ENCODE measurements around the gene CGNL1.

Gene CGNL1

GRCh38 chr15:57496946-57497869, 120.9 kb downstream of the CGNL1 start:
- Mint-ChIP-seq H3K4me3 (no peak overlapping the region), H3K27ac (no peak overlapping the region), H3K36me3 (no peaks in the 10 kb centered on the region), H3K9me3 (no peaks in the 10 kb centered on the region), H3K27me3 (no peaks in the 10 kb centered on the region), H3K4me1 (no peaks in the 10 kb centered on the region)

GRCh38 chr15:57500256-57500655, 124.0 kb downstream of the CGNL1 start:
- Mint-ChIP-seq H3K27ac (no peak overlapping the region), H3K36me3 (no peaks in the 10 kb centered on the region), H3K4me3 (no peak overlapping the region), H3K9me3 (no peaks in the 10 kb centered on the region), H3K27me3 (no peaks in the 10 kb centered on the region), H3K4me1 (no peaks in the 10 kb centered on the region)

DNA sequence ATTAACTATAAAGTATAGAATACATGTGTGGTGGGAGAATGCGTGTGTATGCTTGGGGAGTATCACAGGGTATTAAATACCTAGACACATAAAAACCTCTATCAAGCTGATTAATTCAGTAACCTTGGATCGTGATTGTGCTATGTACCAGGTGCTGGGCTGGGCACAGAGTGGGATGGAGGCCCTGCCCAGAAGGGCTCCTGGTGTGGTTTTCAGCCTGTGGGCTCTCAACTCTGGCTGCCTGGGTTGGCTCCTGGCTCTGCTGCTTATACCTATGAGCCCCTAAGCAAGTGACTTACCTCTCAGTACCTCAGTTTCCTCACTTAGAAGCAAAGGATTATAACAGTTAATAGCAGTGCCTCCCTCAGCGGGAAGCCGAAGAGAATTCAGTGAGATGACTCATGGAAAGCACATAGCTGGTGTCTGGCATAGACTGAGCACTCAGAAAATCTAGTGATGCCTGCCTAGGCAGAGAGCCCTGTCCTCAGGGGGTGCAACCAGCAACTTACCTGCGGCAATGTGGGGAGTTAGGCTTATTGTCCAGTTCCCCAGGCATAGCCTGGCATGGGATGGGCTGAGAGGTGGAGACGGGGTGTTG, 124.8 kb downstream of the CGNL1 start:
- H3K27me3 Mint-ChIP-seq, result no peaks in the 10 kb centered on the region
- no peak overlapping the region for H3K4me3 Mint-ChIP-seq
- no peaks in the 10 kb centered on the region for H3K4me1 Mint-ChIP-seq
- H3K27ac Mint-ChIP-seq, result no peak overlapping the region
- no peaks in the 10 kb centered on the region for H3K9me3 Mint-ChIP-seq
- no peaks in the 10 kb centered on the region for H3K36me3 Mint-ChIP-seq

DNA sequence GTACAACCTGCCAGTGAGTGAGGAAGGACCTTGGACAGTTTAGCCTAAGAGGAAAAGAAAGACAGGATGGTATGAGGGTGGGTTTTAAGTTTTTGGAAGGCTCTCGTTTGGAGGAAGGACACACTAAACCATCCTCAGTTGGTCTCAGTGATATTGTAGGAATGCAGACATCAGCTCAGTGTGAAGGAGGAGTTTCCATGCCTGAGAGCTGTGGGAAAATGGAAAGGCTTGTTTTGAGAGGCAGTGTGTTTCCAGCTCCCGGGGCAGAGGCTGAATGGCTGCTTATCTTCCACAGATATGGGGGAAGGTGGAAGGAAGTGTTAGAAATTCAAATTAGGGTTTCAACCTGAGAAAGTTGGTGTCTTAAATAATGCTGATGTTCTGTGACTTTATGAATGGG, 125.8 kb downstream of the CGNL1 start:
- Mint-ChIP-seq H3K4me1 (no peaks in the 10 kb centered on the region), H3K36me3 (no peaks in the 10 kb centered on the region), H3K9me3 (no peaks in the 10 kb centered on the region), H3K27ac (no peak overlapping the region), H3K4me3 (no peak overlapping the region), H3K27me3 (no peaks in the 10 kb centered on the region)

DNA sequence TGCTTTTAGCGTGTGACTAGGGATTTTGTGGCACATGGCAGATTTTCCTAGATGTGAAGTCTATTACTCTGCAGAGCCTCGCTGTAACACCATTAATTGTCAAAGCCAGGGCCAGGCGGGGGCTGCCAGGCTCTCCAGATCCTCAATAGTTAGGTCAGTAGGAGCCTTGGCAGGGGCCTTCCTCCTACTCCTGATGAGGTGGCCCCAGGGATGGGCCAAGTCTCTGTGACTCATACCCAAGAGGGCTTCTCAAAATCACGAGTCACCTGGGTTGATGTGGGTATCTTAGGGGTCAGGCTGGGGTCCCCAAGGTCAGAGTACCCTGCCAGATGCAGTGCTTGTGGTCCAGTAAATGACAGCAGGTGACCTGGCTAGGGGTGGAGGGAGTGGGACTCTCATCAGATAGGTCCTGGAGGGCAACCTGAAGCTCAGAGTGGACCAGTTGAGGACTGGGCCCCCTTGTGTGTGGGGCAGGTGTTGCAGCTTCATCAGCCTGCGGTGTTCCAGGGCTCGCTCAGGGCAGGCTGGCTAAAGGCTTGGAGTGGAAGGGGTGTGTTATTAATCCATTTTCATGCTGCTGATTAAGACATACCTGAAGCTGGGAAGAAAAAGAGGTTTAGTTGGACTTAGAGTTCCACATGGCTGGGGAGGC, 126.9 kb downstream of the CGNL1 start:
- H3K4me1 Mint-ChIP-seq, result no peaks in the 10 kb centered on the region
- H3K4me3 Mint-ChIP-seq, result no peak overlapping the region
- no peaks in the 10 kb centered on the region for H3K9me3 Mint-ChIP-seq
- H3K27ac Mint-ChIP-seq, result no peak overlapping the region
- no peaks in the 10 kb centered on the region for H3K27me3 Mint-ChIP-seq
- H3K36me3 Mint-ChIP-seq, result no peaks in the 10 kb centered on the region

DNA sequence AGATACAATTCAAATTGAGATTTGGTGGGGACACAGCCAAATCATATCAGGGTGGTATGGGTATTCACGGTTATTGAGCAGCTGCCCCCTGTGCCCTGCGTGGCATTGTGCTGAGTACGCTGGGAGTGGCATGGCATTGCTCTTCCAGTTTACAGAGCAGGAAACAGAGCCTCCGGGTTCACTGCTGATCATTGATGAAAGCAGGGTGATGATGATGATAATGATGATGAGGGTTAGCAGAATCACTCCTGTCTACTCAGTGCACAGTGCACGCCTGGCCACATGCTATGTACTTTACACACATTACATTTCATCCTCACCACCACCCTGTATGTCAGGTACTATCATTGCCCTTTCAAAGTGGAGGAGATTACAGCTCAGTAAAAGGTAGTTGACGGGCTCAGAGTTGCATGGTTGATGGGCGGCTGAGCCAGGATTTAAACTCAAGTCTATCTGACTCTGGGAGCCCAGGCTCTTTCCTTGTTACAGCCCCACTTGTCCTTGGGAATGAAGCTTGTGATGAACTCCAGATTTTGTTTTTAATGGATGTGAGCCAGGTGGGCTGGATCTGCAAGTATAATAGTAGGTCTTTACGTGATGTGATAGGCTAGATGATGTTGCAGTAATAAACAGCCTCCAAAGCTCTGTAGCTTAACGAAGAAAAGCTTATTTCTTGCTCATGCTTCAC, 127.8 kb downstream of the CGNL1 start:
- no peaks in the 10 kb centered on the region for H3K9me3 Mint-ChIP-seq
- no peak overlapping the region for H3K27ac Mint-ChIP-seq
- no peak overlapping the region for H3K4me3 Mint-ChIP-seq
- no peaks in the 10 kb centered on the region for H3K27me3 Mint-ChIP-seq
- no peaks in the 10 kb centered on the region for H3K36me3 Mint-ChIP-seq
- H3K4me1 Mint-ChIP-seq, result no peaks in the 10 kb centered on the region

DNA sequence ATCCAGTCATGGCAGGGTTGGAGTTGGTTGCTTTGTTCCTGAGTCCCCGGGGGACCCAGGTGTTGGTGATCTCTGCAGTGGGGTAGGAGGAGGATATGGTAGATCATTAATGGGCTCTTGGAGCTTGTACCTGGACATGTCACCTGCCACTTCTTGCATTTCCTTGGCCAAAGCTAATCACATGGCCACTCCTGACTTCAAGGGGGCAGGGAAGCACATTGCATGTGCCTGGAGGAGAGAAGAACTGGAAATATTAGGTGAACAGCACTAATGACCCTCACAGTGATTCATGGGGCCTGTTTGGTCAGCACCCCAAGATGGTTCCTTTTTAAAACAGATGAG, 128.3 kb downstream of the CGNL1 start:
- no peaks in the 10 kb centered on the region for H3K36me3 Mint-ChIP-seq
- no peaks in the 10 kb centered on the region for H3K4me1 Mint-ChIP-seq
- H3K27ac Mint-ChIP-seq, result no peak overlapping the region
- no peaks in the 10 kb centered on the region for H3K9me3 Mint-ChIP-seq
- H3K27me3 Mint-ChIP-seq, result no peaks in the 10 kb centered on the region
- no peak overlapping the region for H3K4me3 Mint-ChIP-seq

GRCh38 chr15:57505056-57505715, 128.9 kb downstream of the CGNL1 start:
- no peaks in the 10 kb centered on the region for H3K36me3 Mint-ChIP-seq
- no peaks in the 10 kb centered on the region for H3K27me3 Mint-ChIP-seq
- no peak overlapping the region for H3K4me3 Mint-ChIP-seq
- H3K4me1 Mint-ChIP-seq, result no peaks in the 10 kb centered on the region
- no peak overlapping the region for H3K27ac Mint-ChIP-seq
- H3K9me3 Mint-ChIP-seq, result no peaks in the 10 kb centered on the region

DNA sequence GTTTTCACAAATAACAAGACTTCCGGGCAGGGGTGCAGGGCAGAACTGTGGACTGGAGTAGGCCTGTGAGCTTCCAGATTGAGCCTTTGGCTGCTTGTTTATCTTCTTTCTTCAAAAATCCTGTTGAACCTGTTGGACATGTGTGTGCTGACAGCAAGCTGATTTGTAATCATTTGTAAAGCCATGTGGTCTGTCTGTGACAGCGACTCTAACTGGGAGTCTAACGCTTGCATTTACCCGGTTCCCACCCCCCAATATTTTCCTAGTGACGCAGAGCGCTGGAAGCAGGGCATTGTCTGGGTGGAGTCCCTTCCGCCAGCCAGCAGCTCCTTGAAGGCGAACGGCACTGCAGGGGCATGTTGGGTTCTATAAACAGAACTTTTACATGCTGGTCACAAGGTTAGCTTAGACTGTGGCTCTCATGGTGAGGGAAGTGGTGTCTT, 129.7 kb downstream of the CGNL1 start:
- Mint-ChIP-seq H3K27me3 (no peaks in the 10 kb centered on the region), H3K4me1 (no peaks in the 10 kb centered on the region), H3K27ac (no peak overlapping the region), H3K4me3 (no peak overlapping the region), H3K36me3 (no peaks in the 10 kb centered on the region), H3K9me3 (no peaks in the 10 kb centered on the region)

- Mint-ChIP-seq H3K4me3 (no peak overlapping the region), H3K27me3 (no peaks in the 10 kb centered on the region), H3K27ac (no peak overlapping the region), H3K36me3 (no peaks in the 10 kb centered on the region), H3K9me3 (no peaks in the 10 kb centered on the region), H3K4me1 (no peaks in the 10 kb centered on the region)
These were observed 130.1 kb downstream of the CGNL1 start for GRCh38 chr15:57506422-57506821.

- H3K9me3 Mint-ChIP-seq, result no peaks in the 10 kb centered on the region
- no peak overlapping the region for H3K4me3 Mint-ChIP-seq
- H3K27ac Mint-ChIP-seq, result no peak overlapping the region
- H3K36me3 Mint-ChIP-seq, result no peaks in the 10 kb centered on the region
- no peaks in the 10 kb centered on the region for H3K27me3 Mint-ChIP-seq
- no peaks in the 10 kb centered on the region for H3K4me1 Mint-ChIP-seq
These were observed 130.8 kb downstream of the CGNL1 start for GRCh38 chr15:57507111-57507510.

DNA sequence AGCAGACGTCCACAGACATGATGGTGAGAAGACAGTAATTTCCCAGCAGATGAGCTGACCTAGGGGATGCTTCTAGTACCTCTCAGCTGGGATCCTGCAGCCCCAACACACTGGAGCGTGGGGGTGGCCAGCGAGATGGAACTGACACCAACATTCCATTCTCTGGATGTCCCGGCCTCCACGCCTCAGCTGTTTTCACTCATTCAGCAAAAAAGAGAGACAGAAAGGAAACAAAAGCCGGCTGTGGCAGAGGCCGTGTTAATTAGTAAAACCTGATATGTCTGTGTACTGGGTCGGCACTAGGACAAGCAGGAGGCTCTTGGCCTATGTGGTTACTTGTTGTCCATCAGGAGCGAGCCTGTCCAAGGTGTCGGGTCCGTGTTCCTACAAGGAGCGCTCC, 132.8 kb downstream of the CGNL1 start:
- Mint-ChIP-seq H3K4me1 (no peaks in the 10 kb centered on the region), H3K27ac (no peak overlapping the region), H3K9me3 (no peaks in the 10 kb centered on the region), H3K36me3 (no peaks in the 10 kb centered on the region), H3K27me3 (no peaks in the 10 kb centered on the region), H3K4me3 (no peak overlapping the region)

DNA sequence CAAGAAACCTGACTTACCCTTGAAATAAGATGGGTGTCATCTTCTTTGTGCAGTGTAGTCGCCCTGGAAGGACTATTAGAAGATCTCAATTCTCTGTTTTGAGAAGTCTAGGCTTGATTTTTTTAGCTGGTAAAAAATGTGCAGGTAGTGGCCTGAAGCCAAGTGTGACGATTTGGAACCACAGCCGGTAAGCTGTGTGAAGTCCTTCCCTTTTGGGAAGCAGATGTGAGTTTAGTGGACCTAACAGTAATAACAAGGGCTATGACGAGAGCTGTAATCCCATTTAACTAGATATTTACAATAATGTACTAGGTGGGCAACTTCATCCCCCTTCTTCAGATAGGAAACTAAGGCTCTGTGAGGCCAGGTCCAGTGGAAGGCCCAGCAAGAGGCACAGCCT, 133.7 kb downstream of the CGNL1 start:
- Mint-ChIP-seq H3K27me3 (no peaks in the 10 kb centered on the region), H3K4me1 (no peaks in the 10 kb centered on the region), H3K4me3 (no peak overlapping the region)

DNA sequence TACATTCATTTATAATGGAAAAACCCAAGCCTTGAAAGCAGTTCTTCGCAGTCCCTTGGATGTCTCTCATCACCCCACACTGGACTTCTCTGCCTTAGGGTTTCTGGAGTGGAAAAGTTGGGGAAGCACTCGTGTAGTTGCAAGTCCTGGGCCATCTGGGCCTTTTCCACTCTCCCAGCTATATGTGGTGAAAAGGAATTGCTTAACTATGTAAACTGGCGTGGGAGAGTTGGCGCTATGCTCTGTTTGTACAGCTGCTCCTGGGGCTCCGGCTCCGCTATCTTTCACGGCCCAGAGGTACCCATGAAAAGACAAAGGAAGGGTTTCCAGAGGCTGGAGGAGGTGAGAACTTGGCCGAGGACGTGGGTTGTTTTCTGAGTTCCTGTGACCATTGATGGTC, 134.3 kb downstream of the CGNL1 start:
- Mint-ChIP-seq H3K4me3 (no peak overlapping the region), H3K27me3 (no peaks in the 10 kb centered on the region), H3K36me3 (no peaks in the 10 kb centered on the region), H3K9me3 (no peaks in the 10 kb centered on the region), H3K27ac (no peak overlapping the region), H3K4me1 (no peaks in the 10 kb centered on the region)

More for the DNA sequence above, 133.7 kb downstream of the CGNL1 start:
- no peaks in the 10 kb centered on the region for H3K9me3 Mint-ChIP-seq
- no peak overlapping the region for H3K27ac Mint-ChIP-seq
- no peaks in the 10 kb centered on the region for H3K36me3 Mint-ChIP-seq

- Mint-ChIP-seq H3K27me3 (no peaks in the 10 kb centered on the region), H3K9me3 (no peaks in the 10 kb centered on the region), H3K4me1 (no peaks in the 10 kb centered on the region), H3K4me3 (no peak overlapping the region), H3K36me3 (no peaks in the 10 kb centered on the region), H3K27ac (no peak overlapping the region)
These were observed 140.2 kb downstream of the CGNL1 start for GRCh38 chr15:57516327-57517029.

All from activated naive CD4-positive, alpha-beta T cell treated with anti-CD3 and anti-CD28 coated beads, Interleukin-2, amount 50 U/mL, for 24 hours (primary cell).